COR-L47 (cell line): Measurements from ENCODE around the gene MAPK8IP3.

Experiments
- DNase-seq: peaks from one replicate; lab custom pipeline; 2025; lab: John Stamatoyannopoulos, UW

MAPK8IP3 gene

DNA sequence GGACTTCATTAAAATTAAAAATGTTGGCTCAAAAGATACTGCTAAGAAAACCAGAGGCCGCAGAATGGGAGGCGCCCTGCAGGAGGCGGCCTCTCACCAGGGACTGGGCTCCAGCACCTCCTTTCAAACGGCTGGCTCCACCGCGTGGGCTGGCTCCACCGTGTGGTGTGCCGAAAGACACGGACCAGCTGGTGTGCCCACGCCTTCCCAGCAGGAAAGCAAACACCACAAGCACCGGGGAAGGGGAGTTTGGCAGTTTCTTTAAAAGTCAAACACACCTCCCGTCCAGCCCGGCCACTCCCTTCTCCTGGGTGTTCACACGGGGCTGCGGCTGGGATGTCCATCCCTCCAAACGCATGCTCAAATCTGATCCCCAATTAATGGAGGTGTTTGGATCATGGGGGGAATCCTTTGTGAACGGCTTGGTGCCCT is 106.8 kb downstream of the MAPK8IP3 start:
- DNase-seq, result peak; percentile 93

DNA sequence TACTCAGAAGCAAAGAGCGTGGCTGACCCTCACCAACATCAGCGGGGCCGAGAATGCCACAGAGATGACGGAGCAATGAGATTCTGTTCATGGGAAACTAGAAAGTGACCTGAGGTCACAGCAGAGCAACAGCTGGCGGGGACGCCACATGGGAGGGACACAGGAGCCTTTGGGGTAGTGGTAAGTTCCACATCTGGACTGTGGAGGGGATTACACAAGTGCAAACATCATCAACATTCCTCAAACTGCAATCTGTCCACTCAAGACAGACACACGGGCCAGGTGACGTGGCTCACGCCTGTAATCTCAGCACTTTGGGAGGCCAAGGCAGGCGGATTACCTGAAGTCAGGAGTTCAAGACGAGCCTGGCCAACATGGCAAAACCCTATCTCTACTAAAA is 109.5 kb downstream of the MAPK8IP3 start:
- DNase-seq, result no peak

DNA sequence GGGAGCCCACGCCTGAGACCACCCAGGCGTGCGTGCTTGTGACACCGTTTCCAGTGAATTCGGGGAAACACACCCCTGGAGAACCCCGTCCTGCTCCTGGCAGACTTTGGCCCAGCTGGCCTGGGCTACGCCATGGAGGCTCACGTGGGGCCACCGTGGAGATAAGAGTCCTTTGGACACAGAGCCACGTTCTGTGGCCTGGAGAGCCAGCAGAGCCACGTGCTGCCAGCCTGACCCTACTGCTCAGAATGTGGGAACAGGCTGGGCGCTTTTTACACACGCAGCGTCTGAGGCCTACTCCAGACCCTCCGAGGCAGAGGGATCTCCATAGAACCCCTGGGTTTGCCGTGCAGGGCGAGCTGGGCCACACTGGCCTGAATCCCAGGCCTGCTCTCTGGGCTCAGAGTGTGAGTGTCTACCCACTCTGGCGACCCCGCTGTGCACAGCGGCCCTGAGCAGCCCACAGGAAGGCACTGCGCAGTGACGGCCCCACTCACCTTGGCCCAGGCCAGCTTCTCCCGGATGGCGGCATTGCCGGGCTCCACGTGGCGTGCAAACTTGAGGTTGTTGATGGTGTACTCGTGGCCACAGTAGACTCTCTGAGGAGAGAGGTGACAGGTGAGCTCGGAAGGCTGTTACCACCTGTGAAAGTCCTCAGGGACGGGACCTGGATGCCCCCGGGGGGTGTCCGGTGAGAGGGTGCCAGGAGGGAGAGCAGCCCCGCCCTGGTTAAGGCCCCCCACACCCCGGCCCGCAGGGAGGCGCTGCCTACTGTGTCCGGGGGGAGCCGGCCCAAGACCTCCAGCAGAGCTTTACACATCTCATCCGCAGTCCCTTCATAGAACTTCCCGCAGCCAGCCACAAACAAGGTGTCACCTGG is 110.6 kb downstream of the MAPK8IP3 start:
- no peak for DNase-seq

DNA sequence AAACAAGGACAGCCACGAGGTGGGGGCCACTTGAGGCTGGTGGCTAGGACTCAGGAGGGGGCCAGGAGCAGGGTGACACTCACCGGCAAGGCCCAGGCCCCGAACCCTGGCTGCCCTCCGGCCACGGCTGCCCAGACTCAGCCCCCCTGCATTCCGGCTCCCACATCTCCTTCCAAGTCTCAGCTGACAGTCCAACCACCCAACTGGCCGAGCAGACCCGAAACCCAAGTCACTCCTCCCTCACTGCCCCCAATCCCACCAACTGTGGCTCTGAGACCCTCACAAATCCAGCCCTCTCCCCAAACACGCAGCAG is 111.2 kb downstream of the MAPK8IP3 start:
- no peak for DNase-seq

DNA sequence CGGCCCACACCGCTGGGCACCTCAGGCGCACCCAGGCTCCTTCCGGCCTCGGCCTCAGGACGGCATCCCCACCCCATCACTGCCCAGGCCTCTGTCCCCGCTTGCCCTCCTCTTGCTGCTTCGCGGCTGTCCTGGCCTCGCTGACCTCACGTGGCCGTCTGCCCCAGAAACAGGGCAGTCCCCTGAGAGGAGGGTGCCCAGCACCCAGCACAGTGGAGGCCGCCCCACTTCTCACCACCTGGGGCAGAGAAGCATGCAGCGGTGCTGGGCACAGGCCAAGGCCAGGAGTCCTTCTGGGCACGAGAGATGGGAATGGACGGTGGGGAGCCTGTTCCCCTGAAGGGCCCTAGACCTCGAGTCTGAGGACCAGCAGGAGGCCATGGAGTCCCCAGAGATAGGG is 111.7 kb downstream of the MAPK8IP3 start:
- DNase-seq, result no peak

DNA sequence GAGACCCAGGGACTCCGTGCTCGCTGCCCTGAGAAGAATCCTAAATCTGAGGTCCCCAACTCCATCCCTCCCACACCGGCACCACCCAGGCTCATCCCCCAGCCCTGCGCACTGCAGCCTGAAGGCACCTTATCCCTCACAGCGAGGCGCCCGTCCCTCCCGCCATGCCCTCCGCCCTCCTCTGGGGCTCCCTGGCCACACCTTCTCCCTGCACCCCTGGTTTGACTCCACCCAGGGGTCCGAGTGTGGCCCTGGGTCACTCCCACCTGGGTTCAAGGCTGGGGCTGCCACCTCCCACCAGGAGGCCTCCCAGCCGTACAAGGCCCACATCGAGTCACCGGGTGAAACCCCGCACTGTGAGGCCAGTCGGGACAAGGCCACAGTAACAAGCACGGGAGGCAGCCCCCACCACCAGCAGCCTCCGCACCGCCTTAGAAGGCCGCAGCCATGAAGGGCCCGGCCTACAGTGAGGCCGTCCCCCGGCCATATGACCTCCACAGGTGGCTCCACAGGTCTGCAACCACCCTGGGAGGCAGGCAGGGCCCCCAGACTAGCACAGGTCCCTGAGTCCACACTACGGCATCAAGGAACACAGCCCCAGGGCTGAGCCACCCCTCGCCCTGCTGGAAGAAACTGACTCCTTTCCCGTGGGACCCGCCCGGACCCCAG is 112.3 kb downstream of the MAPK8IP3 start:
- no peak for DNase-seq

DNA sequence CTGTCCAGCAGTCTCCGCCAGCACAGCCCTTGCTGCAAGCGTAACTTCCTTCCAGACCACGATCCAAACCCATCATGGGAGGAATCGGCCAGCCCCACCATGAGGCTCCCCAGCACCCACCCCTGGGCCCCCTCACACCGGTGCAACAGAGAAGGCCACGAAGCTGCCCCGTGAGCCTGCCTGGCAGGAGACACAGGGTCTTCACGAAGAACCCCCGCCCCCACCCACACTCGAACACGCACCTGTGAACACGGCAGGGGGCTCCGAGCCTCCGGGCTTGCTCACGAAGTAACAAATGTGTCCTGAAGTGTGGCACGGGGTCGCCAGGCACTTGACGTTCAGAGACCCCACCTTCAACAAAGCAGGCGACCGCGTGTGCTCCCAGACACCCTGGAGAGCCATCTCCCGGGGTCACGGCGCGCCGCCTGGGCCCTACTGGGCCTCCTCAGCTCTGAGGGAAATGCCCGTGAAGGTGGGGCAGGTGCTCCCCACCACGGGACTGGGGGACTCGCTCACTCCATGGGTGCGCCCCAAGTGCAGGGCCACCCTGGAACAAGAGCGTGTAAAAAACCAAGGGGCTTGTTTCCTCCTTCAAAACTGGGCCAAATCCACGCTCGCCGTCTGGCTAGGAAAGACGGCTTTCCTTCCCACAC is 113.0 kb downstream of the MAPK8IP3 start:
- DNase-seq, result no peak

DNA sequence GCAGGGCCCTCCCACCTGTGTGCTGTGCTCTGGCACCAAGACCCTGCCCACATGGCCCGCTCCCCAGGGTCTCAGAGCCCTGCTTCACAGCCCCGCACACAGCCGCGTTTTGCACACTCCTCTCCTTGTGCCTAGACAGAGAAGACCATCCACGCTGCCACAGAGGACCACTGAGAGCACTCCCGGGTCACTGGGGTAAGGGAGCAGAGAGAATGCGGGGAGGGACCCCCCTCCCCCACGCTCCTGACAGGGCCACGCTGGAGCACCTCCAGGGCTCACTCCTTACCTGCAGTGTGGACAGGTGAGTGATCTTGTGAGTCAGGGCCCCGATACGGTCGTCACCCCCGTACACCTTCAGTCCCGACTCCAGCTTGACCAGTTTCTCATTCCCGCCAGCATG is 113.6 kb downstream of the MAPK8IP3 start:
- no peak for DNase-seq
